ENCODE measurements around the gene SIN3A.

GRCh38 chr15:75360391-75360790 is 91.1 kb downstream of the SIN3A start:
- TF ChIP-seq, protein P1, sequence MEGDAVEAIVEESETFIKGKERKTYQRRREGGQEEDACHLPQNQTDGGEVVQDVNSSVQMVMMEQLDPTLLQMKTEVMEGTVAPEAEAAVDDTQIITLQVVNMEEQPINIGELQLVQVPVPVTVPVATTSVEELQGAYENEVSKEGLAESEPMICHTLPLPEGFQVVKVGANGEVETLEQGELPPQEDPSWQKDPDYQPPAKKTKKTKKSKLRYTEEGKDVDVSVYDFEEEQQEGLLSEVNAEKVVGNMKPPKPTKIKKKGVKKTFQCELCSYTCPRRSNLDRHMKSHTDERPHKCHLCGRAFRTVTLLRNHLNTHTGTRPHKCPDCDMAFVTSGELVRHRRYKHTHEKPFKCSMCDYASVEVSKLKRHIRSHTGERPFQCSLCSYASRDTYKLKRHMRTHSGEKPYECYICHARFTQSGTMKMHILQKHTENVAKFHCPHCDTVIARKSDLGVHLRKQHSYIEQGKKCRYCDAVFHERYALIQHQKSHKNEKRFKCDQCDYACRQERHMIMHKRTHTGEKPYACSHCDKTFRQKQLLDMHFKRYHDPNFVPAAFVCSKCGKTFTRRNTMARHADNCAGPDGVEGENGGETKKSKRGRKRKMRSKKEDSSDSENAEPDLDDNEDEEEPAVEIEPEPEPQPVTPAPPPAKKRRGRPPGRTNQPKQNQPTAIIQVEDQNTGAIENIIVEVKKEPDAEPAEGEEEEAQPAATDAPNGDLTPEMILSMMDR (IDR thresholded peaks at IDR 0.05), result no peak
- no peak for TF ChIP-seq EZH2phosphoT487 (IDR thresholded peaks at IDR 0.05)
